NCI-H1930 (cell line): ENCODE data around the gene NKAIN2.
A peak's percentile ranks its signal among the peaks of the same experiment; 100 is the strongest.
"Not testable (repeated sequence)": the region's sequence is repeated elsewhere in the genome, so short reads cannot be mapped to it uniquely, and the experiment has no call there.

Experiments
- DNase-seq, 2 experiments: peaks; one replicate each; lab custom pipeline; 2025; lab: John Stamatoyannopoulos, UW

The NKAIN2 gene

DNA sequence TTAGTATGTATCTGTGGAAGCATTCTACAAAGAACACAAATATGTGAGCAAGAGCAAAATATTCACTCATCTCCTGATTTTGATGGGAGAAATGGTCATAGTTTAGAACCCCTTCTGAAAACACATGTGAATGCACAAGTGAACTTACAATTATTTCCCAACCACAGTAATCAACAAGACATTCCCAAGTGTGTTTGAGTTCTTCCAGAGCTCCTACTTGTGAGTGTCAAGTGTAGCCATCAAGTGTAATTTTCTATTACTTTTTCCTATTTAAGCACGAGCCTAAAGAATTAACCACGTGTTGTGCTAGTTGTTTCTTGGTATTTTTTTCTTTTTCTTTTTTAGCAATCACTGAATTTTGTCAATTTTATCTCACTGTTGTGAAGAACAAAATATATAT is 402.3 kb downstream of the NKAIN2 start:
- no peak for DNase-seq

DNA sequence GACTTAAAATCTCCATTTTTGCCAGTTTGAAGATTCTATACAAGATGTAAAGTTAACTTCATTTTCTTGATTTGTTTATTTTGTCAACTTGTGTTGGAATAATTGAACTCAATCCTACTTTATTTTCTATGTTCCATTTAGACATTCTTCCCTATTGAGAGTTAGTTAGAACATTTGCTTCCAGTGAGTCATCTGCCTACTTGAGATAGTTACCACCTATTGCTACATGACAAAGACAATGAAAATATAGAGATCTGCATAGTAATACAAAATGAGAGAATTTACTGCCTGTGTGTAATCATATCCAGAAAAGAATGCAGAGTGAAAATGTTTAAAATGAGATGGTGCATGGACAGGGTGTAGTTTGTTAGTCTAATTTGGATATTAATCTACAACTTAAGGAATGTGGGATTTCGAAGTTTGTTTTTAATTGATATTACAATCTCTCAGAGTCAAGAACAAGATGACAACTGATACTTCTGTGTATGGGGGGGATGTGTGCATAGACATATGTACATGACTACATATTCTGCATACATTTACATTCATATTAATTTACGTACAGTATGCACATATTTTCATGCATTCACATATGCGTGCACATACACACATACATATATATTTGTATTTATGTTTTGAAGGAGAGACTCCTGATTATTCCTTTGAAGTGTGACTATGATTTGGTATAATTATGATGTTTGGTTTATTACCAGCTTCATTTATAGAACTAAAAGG is 420.1 kb downstream of the NKAIN2 start:
- no peak for DNase-seq

DNA sequence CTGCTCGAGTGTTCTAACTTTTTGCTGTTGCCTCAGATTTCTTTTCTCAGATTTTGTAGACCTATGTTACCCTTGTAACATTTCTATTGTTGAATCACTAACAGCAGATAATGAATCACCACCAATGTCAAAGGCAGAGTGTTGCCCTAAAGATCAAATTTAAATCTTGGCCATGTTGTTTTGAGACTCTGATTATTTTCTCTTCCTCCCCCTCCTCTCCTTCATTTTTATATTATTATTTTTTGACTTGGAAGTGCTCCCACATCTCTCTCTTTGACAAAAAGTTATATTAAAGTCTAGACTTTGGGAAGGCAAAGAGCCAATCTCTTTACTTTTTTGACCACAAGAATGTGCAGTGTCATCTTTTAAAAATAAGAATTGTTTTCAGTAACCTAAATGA is 422.7 kb downstream of the NKAIN2 start:
- no peak for DNase-seq

DNA sequence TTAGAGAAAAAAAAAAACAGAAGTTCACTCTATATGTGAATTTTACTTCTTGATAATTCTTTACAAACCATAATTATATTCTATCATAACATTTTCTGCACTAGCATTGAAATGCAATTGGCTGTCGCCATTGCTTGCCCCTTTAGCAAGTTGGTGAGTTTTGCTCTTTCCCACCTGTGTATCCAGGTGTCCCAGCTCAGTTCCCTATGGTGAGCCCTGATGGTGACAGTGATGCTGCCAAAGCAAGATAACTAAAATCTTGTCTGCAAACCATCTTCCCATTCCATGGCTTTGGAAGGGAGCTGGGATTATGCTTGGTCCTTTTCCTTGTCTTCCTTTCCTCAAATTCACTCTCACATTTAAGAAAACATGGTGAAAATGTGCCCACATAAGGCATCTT is 429.6 kb downstream of the NKAIN2 start:
- DNase-seq, result no peak

DNA sequence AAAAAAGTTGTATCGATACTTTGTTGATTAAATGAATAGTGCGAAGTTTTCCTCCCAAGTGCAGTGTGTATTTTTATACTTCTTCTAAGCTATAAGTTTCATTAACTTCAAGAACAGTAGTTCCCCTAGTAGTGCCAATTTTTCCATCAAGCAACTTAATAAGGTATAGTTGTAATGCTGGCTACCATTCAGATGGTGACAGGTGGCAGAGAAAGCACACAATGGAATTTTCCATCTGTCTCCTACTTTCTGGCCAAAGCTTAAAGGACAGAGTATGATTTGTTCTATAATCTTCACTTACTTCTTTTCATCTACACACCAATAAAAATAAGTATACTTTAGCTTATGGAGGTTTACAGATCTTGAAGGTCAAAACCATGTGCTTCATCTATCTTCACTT is 431.1 kb downstream of the NKAIN2 start:
- DNase-seq, result no peak

DNA sequence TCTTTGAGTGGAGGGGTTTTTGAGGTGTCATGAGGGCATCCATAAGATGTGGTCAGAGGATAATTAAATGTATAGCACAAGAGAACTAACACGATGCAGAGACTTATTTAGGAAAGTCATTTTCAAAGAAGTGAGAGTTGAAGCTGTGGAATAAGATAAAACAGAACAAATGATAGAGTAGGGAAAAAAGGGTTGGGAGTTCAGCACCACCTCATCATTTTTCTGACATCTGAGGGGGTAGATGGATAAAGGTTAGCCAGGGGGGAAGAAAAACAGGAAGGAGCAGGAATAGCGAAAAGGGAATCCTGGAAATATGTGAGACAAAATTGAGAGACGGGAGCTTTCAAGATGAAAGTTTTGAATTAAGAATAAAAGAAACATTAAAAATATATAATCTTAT is 434.2 kb downstream of the NKAIN2 start:
- DNase-seq, result no peak

DNA sequence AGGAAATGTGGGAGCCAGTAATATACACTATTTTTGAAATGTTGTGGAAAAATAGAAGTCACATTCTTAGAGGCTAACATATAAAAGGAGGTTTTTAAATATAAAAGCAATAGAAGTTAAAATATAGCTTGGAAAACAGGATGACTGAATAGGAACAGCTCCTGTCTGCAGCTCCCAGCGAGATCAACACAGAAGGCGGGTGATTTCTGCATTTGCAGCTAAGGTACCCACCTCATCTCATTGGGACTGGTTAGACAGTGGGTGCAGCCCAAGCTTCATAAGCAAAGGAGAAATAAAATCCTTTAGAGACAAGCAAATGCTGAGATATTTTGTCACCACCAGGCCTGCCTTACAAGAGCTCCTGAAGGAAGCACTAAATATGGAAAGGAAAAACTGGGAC is 434.7 kb downstream of the NKAIN2 start:
- not testable (repeated sequence) for DNase-seq

DNA sequence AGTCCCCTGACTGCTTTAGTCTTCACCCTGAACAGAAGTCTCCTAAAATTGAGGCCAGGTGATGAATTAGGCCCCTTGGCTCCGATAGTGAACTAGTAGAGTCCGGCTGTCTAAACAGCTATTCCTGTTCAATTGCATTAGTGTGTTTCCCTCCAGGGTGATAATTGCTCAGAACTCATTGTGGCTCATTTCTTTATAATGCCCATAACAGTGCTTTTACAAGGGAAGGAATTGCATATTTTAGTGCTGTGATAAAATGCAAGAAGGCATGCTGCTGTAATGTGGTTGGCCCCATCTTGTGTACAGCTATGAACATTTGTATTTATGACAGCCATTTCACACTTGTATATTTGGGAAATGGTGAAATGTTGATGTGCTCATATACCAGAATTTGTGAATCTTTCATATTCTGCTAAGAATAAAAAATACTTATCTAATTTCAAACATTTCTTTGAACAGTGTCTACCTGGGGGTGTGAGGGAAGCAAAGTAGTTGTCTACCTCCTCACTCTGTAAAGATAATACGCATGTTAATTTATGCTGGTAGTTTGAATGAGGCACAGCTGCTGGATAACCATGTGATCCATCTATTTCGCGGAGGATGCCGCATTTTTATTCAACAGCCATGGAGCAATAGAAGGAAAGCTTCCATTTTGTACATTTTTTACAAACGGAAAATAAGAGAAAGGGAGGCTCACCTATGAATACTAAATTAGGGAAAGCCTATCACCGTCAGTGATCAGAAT is 451.4 kb downstream of the NKAIN2 start:
- DNase-seq, result peak; percentile 59 to 83

DNA sequence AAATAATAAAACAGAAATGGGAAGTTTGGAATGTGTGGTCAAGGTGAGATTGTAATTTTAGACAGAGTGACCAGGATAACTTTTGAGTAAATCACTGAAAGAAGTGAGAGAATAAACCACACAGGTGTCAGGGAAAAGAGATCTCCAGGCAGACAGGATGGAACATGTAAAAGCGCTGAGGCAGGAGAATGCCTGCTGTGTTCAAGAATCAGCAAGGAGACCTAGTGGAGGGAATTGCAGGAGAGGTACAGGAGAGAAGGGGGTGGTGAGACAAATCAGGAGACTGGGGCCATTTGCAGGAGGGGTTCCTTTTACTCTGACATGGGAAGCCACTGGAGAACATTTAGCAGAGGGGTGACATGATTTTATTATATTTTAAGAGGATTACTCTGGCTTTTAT is 456.7 kb downstream of the NKAIN2 start:
- no peak for DNase-seq

DNA sequence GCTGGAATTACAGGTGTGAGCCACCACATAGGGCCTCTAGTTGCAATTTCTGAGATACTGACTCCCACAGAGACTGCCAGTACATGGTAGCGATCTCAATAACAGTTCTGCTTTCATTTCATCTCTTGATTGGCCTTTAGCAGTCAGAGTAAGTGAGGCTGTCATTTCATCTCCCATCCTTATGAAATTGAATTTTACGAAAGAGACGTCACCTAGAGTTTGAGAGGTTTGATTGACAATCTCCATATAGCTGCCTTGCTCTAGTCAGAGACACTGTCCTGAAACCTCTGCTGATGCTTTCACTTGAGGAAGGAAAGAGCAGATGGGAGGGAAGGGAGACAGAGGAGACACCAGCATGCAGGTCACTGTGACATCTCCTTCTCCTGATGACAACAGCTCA is 466.1 kb downstream of the NKAIN2 start:
- no peak for DNase-seq

DNA sequence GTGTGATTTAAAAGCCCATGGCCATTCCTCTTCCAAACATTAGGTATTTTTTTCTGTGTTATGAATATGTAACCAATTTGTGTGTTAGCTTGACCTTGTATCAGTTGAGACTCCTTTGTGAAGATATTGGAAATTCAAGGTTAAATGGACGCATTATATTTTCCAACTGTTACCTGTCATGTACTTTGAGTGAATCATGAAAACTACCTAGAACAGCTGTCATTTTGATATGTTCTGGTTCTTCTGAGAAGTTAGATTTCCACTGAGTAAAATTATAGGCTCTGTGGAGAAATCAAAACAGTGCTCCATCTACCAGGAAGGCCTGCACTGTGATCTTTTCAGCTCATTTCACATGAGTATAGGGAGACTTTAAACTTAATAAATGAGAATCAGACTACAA is 470.0 kb downstream of the NKAIN2 start:
- DNase-seq, result no peak

DNA sequence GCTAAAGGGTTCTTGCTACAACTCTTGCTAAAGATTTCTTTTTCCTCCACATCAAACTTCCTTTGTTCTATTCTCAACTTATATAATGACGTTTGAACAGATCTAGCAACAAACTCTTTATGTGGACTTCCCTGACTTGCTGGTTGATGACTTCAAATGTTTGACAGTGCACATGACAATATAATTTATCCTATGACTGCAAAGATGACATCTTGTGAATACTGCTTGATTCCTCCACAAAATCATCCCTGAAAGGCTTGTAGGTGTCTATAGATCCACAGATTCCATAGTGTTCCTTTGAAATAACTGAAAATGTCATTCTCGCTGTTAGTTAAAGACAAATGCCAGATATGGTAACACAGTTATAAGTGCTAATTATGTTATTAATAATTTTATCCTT is 478.9 kb downstream of the NKAIN2 start:
- DNase-seq, result no peak

DNA sequence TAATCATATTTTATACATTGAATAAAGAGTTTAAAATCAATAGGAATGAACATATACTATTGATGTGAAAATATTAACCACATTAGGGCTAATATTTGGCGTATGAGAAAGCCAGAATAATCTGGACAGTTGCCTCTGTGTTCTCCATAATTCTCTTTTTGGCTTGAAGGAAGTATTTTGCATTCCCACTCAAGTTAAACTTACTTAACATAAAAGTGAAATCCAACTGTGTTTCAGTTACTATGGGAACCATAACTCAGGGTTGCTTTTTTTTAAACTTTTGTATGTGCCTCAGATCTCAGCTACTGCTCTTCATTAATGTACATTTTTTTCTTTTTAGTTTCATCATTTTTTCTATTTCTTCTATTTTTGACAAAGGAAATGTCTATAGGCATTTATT is 479.8 kb downstream of the NKAIN2 start:
- DNase-seq, result no peak

DNA sequence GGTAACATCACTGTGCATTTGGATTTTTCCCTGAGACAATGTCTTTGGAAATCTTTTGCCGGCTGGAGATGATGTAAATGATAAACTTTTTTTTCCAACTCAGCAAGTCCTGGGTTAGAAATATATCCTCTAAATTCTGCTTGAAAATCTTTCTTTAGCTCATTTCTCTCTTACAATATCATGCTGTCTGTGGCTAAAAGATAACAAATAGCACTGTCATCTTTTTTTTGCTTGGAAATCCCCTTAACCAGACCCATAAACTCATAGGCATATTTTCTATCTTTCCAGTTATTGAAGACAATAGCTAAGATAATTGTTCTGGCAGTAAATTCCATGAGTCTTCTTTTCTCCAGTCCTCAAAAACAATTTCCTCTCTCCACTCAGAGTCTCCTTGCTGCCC is 481.5 kb downstream of the NKAIN2 start:
- DNase-seq, result no peak

DNA sequence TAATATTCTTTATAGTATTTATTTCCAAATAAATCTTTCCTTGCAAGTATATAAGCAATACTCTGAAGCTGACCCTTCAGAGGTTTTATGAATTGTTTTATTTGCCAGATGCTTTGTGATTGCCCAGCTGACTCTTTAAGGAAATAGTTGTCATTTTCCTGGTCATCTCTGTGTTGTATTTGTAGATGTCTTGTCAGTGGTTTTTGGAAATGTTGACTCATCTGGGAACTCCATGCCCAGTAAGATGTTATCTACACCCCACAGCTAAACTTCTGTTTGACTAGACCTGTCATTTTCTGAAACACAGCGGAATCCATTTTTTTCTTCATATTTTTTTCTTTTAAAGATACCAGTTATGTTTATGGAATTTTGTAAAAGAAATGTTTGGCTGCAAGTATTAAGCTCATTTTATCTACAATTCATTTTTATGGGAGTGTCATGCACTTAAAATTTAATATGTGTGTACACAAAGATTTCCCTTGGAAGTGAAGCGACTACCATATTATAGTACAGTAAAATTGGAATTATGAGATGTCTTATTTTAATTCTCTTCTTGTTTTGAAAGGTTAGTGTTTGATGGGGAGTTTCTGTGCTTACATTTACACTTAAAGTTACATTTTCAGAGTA is 491.0 kb downstream of the NKAIN2 start:
- DNase-seq, result no peak

DNA sequence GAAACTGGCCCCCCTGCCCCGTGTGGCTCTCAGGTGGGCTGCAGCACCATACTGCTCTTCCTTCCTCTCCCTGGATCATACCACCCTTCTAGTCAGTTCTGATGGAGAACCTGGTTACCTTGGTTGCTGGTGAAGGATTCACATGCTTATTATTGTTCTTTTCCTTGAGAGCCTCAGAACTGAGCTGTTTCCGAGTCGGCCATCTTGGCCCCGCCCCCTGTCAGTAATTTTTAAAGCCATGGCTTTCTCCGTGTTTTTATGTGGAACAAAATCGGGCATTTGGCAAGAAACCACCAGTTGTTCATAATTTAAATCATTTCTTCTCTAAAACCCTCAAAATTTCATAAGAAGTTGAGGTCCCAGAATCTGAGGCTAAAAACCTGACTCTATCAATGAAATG is 493.8 kb downstream of the NKAIN2 start:
- no peak for DNase-seq

DNA sequence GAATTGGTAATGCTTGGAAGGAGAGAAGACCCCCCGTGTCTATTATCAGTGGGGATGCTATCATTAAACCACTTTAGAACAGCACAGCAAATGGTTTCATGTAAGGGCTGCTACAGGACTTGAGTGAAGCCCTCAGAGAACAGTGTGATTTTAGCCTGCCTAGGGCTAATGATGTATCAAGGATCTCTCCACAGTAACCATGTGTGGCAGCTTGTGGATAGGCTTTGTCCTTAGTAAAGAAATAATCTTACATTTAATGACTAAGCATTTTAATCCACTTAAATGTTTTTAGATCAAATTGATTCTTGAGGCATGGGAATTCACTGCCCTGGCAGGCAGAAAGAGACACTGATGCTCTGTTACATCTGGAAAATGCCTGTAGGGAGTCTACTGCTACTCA is 495.1 kb downstream of the NKAIN2 start:
- no peak for DNase-seq

DNA sequence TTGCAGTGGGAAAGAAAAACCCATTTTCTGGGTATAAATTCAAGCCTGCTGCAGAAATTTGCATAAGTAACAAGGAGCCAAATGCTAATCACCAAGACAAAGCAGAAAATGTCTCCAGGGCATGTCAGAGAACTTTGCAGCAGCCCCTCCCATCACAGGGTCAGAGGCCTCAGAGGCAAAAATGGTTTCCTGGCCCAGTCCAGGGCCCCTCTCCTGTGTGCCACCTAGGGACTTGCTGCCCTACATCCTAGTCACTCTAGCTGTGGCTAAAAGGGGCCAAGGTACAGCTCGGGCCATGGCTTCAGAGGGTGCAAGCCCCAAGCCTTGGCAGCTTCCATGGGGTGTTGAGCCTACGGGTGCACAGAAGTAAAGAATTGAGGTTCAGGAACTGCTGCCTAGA is 497.2 kb downstream of the NKAIN2 start:
- not testable (repeated sequence) for DNase-seq

DNA sequence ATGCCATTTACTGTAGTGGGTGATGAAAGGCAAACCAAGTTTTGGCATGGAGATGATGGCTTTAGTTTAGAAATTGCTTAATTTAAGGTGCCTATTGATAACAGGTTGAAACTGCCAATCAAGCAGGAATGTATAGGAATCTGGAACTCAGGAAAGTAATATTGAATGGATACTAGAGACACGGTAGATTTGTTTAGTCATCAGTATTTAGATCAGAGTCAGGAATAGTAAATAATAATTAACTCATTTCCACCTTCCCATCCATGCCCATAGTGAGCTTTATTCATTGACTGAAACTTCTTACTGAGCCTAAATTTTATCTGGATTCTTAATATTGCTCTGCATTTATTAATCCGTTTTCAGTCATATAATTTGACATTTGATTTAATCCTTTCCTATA is 500.3 kb downstream of the NKAIN2 start:
- DNase-seq, result no peak

DNA sequence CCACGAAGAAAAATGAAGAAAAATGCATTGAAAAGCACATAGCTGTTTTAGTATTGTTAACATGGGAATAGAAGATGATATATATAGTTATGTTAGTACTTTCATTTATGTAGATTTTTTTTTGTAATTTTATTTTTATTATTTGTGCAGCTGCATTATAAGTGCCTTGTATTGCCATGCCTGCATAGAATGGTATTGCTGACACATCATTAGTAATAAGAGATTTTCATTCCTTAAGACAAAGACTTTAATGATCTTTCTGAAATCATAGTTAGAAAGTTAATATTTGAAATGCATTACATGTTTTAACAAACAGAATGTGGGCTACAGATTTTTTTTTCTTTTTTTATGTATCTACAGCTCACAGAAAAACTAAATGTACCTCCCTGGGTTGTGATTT is 506.5 kb downstream of the NKAIN2 start:
- no peak for DNase-seq

DNA sequence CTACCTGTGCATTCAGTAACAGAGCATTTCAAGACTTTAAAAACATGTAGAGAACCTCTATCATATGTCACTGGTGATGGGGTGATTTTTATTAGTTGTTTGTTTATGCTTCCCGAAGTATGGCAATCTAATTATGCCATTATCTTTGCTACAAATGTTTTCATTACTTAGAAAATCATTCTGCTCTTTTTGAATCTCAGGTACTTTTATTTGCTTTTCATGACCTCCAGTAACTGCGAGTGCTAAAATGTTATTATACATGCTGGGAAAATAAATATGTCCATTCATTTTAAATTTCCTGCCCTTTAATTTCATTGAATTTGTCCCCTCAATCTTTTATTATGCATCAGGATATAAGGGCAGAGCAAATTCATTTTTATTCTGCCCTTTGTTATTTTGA is 515.7 kb downstream of the NKAIN2 start:
- DNase-seq, result no peak

DNA sequence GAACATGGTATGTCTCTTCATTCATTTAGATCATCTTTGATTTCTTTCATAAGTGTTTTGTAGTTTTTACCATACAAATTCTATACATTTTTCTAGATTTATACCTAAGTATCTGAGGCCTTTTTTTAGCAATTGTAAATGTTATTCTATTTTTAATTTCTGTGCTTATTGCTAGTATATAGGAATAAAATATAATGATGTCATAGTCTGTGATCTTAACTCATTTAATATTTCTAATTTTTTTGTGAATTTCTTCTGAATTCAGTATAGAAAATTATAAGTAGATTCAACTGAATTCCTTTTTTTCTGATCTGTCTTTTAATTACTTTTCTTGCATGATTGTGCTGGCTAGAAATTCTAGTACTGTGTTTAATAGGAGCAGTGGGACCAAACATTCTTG is 520.6 kb downstream of the NKAIN2 start:
- DNase-seq, result no peak

DNA sequence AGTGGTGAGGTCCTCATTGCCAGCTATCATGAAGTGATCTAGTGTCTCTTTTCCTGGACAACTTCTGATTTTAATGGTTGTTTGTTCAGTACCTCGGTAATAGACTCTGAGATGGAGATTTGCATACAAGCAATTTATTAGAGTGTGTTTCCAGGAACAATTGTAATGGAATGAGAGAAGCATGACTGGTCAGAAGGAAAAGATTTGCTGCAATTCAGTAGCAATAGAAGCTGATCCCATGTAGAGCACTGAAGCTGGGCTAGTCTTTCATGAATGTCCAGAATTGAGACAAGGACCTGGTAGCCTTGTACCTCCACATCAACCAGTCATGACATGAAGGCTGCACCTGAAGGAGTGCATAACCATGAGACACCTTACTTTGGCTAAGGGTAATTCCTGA is 526.5 kb downstream of the NKAIN2 start:
- DNase-seq, result no peak
